Ascending aorta (tissue), 2 donors: ENCODE data around the gene GIT1. TPM values are rescaled to one million over a fixed set of nuclear protein-coding genes. Genes with fewer than 3 reads are reported as not detected.

Experiments
- DNase-seq, 2 donors: peaks; one replicate each; pipeline ENCODE4 v3.0.0-alpha.2; 2019; ENCODE audit warnings: low spot score in 2 of 2
- H3K27ac ChIP-seq, 2 donors: fragments of 200-600 bp; sonication (generic); one replicate each; pipeline ENCODE4 v1.5.1; 2016 to 2017; ENCODE audit warnings: mild to moderate bottlenecking in 1 of 2
- H3K27me3 ChIP-seq: fragments of 200-600 bp; sonication (generic); one replicate; pipeline ENCODE4 v1.5.1; 2017
- H3K36me3 ChIP-seq, 2 donors: fragments of 200-600 bp; sonication (generic); one replicate each; pipeline ENCODE4 v1.5.1; 2016
- H3K4me1 ChIP-seq, 2 donors: fragments of 200-600 bp; sonication (generic); one replicate each; pipeline ENCODE4 v1.5.1; 2016 to 2017; ENCODE audit warnings: mild to moderate bottlenecking in 1 of 2
- H3K4me3 ChIP-seq, 2 donors: fragments of 200-600 bp; sonication (generic); one replicate each; pipeline ENCODE4 v1.5.1; 2016 to 2017; ENCODE audit warnings: mild to moderate bottlenecking in 1 of 2
- H3K9me3 ChIP-seq, 2 donors: fragments of 200-600 bp; sonication (generic); one replicate each; pipeline ENCODE4 v1.5.1; 2016
- CTCF ChIP-seq, 3 experiments: fragments of 200-600 bp in 2 of 3; fragments of 450-650 bp in 1 of 3; sonication (generic) in 2 of 3; IDR thresholded peaks; one replicate each; pipeline ENCODE4 v1.5.1; 2016 to 2019; ENCODE audit warnings: antibody characterized with exemption in 3 of 3, mild to moderate bottlenecking in 1 of 3, moderate library complexity in 1 of 3
- intact Hi-C: fragments of 100-400 bp; cut with DNase I; formaldehyde crosslinking; loops from one replicate; pipeline ENCODE4 v1.15.1; 2023
- total RNA-seq: library from RNA; depleted of rRNA; stranded (reverse); fragments of >200 nt; gene quantifications from one replicate; pipeline ENCODE4 v1.1.0, GENCODE V29; 2016

Gene GIT1
- total RNA-seq, 1 donor from 2014 or later = 142 TPM

DNA sequence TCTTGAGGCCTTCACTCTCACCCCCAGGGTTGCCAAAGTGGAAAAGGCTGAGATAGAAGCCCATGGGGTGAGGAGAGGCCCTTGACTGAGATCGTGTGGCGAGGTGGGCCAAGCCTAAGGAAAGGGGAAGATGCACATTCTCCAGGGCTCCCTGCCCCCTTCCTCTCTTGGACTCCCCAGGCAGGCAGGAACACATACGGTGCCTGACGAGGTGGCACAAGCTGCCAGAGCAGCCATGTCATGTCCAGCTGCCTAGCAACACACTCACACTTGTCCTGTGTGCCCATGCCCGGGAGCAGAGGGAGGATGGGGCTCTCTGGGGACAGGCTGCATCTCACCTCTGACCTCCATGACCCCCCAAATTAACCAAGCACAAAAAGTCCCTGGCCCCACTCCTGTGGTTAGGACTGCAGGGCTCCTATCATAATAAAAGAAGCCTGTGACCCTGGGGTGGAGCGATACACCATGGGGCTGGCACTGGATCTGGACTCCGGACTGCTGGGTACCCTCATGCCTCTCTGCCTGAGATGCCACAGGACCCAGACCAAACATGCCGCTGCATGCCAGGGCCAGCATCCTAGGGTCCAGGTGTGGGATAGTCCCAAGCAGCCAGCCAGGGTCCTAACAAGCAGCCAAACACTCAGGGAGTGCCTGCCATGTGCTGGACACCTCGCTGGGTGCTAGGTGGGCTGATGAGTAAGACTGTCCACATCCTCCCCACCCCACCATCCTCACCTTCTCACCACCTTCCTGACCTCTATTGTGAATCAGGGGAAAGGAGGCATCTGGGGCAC is 2.6 kb downstream of the GIT1 start:
- intact Hi-C loops = no loop called here
- H3K36me3 ChIP-seq = peaks cover under 1 to 7% of the 10 kb centered on the region in 2 donors
- peaks cover 24 to 42% of the 10 kb centered on the region in 2 donors for H3K4me1 ChIP-seq
- no peak for TF ChIP-seq CTCF (IDR thresholded peaks at IDR 0.05)
- no peaks in the 10 kb centered on the region for H3K27me3 ChIP-seq
- H3K4me3 ChIP-seq = peak overlapping the region in 1 of 2 donors; percentile 97
- DNase-seq = no peak
- H3K9me3 ChIP-seq = no peaks in the 10 kb centered on the region
- no peak overlapping the region for H3K27ac ChIP-seq

GRCh38 chr17:29585080-29585751 is 4.2 kb downstream of the GIT1 start:
- Histone ChIP-seq H3K4me1 (peaks cover 13 to 26% of the 10 kb centered on the region in 2 donors), H3K27me3 (no peaks in the 10 kb centered on the region), H3K4me3 (no peak overlapping the region), H3K36me3 (peaks cover 12 to 18% of the 10 kb centered on the region in 2 donors), H3K27ac (peak overlapping the region in 1 of 2 donors; percentile 61), H3K9me3 (no peaks in the 10 kb centered on the region)
- TF ChIP-seq CTCF (IDR thresholded peaks at IDR 0.05) = no peak
- DNase-seq = no peak
- intact Hi-C loops = no loop called here

GRCh38 chr17:29584452-29585079 is 4.9 kb downstream of the GIT1 start:
- no peak for DNase-seq
- Histone ChIP-seq H3K4me3 (no peak overlapping the region), H3K4me1 (peaks cover 7 to 20% of the 10 kb centered on the region in 2 donors), H3K27ac (peak overlapping the region in 1 of 2 donors; percentile 61), H3K9me3 (no peaks in the 10 kb centered on the region), H3K27me3 (no peaks in the 10 kb centered on the region), H3K36me3 (peaks cover 13 to 23% of the 10 kb centered on the region in 2 donors)
- intact Hi-C loops = no loop called here
- TF ChIP-seq CTCF (IDR thresholded peaks at IDR 0.05) = no peak

- Histone ChIP-seq H3K36me3 (peaks cover 15 to 27% of the 10 kb centered on the region in 2 donors), H3K27me3 (no peaks in the 10 kb centered on the region), H3K4me3 (no peak overlapping the region), H3K9me3 (no peaks in the 10 kb centered on the region), H3K27ac (no peak overlapping the region), H3K4me1 (peaks cover 7 to 18% of the 10 kb centered on the region in 2 donors)
- DNase-seq = peak in 1 of 2 donors; percentile 61
- intact Hi-C loops = no loop called here
- TF ChIP-seq CTCF (IDR thresholded peaks at IDR 0.05) = no peak
Measured at GRCh38 chr17:29583324-29584248, 5.9 kb downstream of the GIT1 start.

DNA sequence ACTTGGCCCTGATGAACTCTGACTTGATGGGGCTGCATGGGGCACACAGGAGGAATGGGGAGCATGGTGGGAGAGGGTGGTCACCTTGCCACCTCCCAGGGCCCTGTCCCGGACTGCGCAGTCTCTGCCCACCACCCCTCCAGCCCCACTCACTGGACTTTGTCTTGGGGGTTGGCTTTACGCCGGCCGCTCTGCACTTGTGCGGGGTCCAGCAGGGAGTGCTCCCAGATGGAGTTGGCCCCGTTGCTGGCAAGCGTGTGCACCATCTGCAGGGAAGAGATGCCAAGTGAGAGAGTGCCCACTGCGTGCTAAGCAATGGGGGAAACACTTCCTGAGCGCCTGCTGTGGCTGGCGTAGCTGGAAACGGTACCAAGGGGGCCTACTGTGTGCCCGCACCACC is 6.7 kb downstream of the GIT1 start:
- H3K4me1 ChIP-seq = peaks cover 3 to 10% of the 10 kb centered on the region in 2 donors
- TF ChIP-seq CTCF (IDR thresholded peaks at IDR 0.05) = no peak

More for the DNA sequence above, 6.7 kb downstream of the GIT1 start:
- Histone ChIP-seq H3K27ac (no peak overlapping the region), H3K9me3 (no peaks in the 10 kb centered on the region), H3K27me3 (no peaks in the 10 kb centered on the region), H3K36me3 (peaks cover 15 to 32% of the 10 kb centered on the region in 2 donors), H3K4me3 (no peak overlapping the region)
- no peak for DNase-seq
- intact Hi-C loops = no loop called here
